Muscle of back (tissue), 10 donors: ENCODE data around the gene THOC7. TPM values are rescaled to one million over a fixed set of nuclear protein-coding genes. Genes with fewer than 3 reads are reported as not detected.

Experiments
- polyA plus RNA-seq, 10 donors: library from polyadenylated mRNA; unstranded; fragments of 120-200 nt; gene quantifications; one replicate each; pipeline ENCODE4 v1.2.1, GENCODE V29; 2013; ENCODE audit not compliant: insufficient read length in 10 of 10

Gene THOC7
- polyA plus RNA-seq, 10 donors: 49.5 to 65.2 (median 57.3) TPM

Other genes with a start within 250 kb of the THOC7 start
- under 1 TPM in 2 of 10 donors, not detected in 8; 0.04 to 0.05 TPM for gene SNTN, start 211.1 kb downstream of the THOC7 start, polyA plus RNA-seq
- under 1 TPM in 7 of 10 donors, not detected in 3; 0.15 to 0.55 (median 0.30) TPM for gene C3orf49, start 44.5 kb downstream of the THOC7 start, polyA plus RNA-seq
- gene ATXN7, start 62 bp upstream of the THOC7 start, polyA plus RNA-seq: 10 to 100 TPM in 9 of 10 donors, 1 to 10 TPM in 1; 8.9 to 18.3 (median 11.7) TPM
- 1 to 10 TPM in 4 of 10 donors, under 1 TPM in 1, not detected in 5; 0.53 to 2.1 (median 1.0) TPM for gene SCAANT1, start 48.6 kb upstream of the THOC7 start, polyA plus RNA-seq
- 10 to 100 TPM; 74.1 to 96.0 (median 84.0) TPM for gene PSMD6, start 159.7 kb upstream of the THOC7 start, polyA plus RNA-seq